Heart left ventricle (tissue), 16 donors: Measurements from ENCODE around the gene BAG3. TPM values are rescaled to one million over a fixed set of nuclear protein-coding genes. Genes with fewer than 3 reads are reported as not detected.

Source experiments
- ATAC-seq, 4 donors: fragments of 200-7000 bp; cut with Tn5 transposase; one replicate each; pipeline ENCODE4 v1.9.1; 2020 to 2022; ENCODE audit warnings: moderate library complexity in 4 of 4, mild to moderate bottlenecking in 3 of 4, moderate number of reproducible peaks in 1 of 4
- DNase-seq, 5 donors: peaks; one replicate each; pipeline ENCODE4 v3.0.0-alpha.2; 2020
- H3K27ac ChIP-seq, 12 donors: fragments of 200-600 bp; sonication (generic) in 4 of 12; one replicate each; pipeline versions ENCODE4 v1.5.0 to v1.8.0; 2016 to 2022; ENCODE audit warnings: mild to moderate bottlenecking in 2 of 12
- H3K27me3 ChIP-seq, 9 donors: fragments of 200-600 bp; sonication (generic) in 2 of 9; one replicate each; pipeline versions ENCODE4 v1.5.1 to v1.8.0; 2016 to 2022; ENCODE audit warnings: mild to moderate bottlenecking in 3 of 9
- H3K36me3 ChIP-seq, 9 donors: fragments of 200-600 bp; sonication (generic) in 2 of 9; one replicate each; pipeline versions ENCODE4 v1.5.0 to v1.8.0; 2018 to 2022; ENCODE audit warnings: mild to moderate bottlenecking in 2 of 9
- H3K4me1 ChIP-seq, 12 donors: fragments of 200-600 bp; sonication (generic) in 4 of 12; one replicate each; pipeline versions ENCODE4 v1.5.0 to v1.8.0; 2016 to 2022; ENCODE audit warnings: mild to moderate bottlenecking in 3 of 12
- H3K4me3 ChIP-seq, 12 donors: fragments of 200-600 bp; sonication (generic) in 4 of 12; one replicate each; pipeline versions ENCODE4 v1.5.0 to v1.8.0; 2017 to 2022; ENCODE audit warnings: mild to moderate bottlenecking in 9 of 12, moderate library complexity in 4 of 12
- H3K9me3 ChIP-seq, 12 donors: fragments of 200-600 bp; sonication (generic) in 4 of 12; one replicate each; pipeline versions ENCODE4 v1.5.0 to v1.8.0; 2016 to 2022; ENCODE audit warnings: mild to moderate bottlenecking in 1 of 12
- POLR2A ChIP-seq, 2 donors: fragments of 450-650 bp; IDR thresholded peaks; one replicate each; pipeline ENCODE4 v1.6.1; 2017; ENCODE audit warnings: antibody characterized with exemption in 2 of 2, mild to moderate bottlenecking in 2 of 2, moderate library complexity in 2 of 2
- WGBS, 4 donors: extraction: QIAGEN DNeasy Blood & Tissue Kit in 2 of 4; methylation state at CpG; one replicate each; pipeline versions ENCODE4 v1.1.5 to v1.1.7; 2013 to 2018; 5-methylcytosine and 5-hydroxymethylcytosine counted together
- intact Hi-C, 10 donors: fragments of 100-400 bp; cut with DNase I; formaldehyde crosslinking; loops; one replicate each; pipeline versions ENCODE4 v1.11.1 to v1.14.2; 2022
- polyA plus RNA-seq, 2 donors: library from polyadenylated mRNA; stranded (reverse); fragments of 200-250 nt; gene quantifications; one replicate each; pipeline ENCODE4 v1.2.3, GENCODE V29; 2013
- total RNA-seq, 9 donors: library from RNA; depleted of rRNA in 2 of 9; stranded (reverse); fragments of >200 nt in 2 of 9; fragmentation: NEBNext Ultra II Directional in 3 of 9; extraction: Animal tissue kit (Norgen Biotek cat#: 25700) in 3 of 9; gene quantifications; one replicate each; pipeline versions ENCODE4 v1.1.0 to v1.2.4, GENCODE V29; 2016 to 2023
- TF ChIP-seq, protein P1 (sequence below), 12 donors: fragments of 200-600 bp; sonication (generic) in 4 of 12; IDR thresholded peaks; one replicate each; pipeline versions ENCODE4 v1.5.0 to v1.8.0; 2018 to 2022; ENCODE audit warnings: antibody characterized with exemption in 12 of 12, mild to moderate bottlenecking in 5 of 12
- donor health status: ischemic (EF 13 %, LVEDD 7.1; RV severe dilation, severe dysfunction).
- donor health status: healthy with polysubstance abuse.
- donor health status: DM: no; HTN: yes; CAD: no.
- donor health status: DM: no; HTN: no; CAD: no.
- donor health status: ischemic (EF 25% LVEDD 6.9; RV normal size, moderate dysfunction).
- donor health status: ischemic (EF 25% LVEDD 5.7; RV mildly dilated, moderate dysfunction).
- donor health status: healthy.
- donor health status: DM: yes; HTN: yes; CAD: no.
- donor health status: ischemic (EF 35%, LVEDD 5.7; RV mildly dilated, moderate dysfunction).
- donor health status: nonischemic (EF 11% LVEDD 7.7; RV severe dilation, severe dysfunction).
- donor health status: DM: yes; HTN: yes; CAD: no.
- donor health status: PGD.
- donor health status: ischemic (EF 29% LVEDD 5.4; RV normal size, mild dysfunction).
- donor health status: nonischemic (EF 23%, LVEDD 6.1; RV moderate dilation, normal function).

The BAG3 gene
- total and polyA plus RNA-seq, 11 donors = 78.8 to 271 (median 141) TPM

DNA sequence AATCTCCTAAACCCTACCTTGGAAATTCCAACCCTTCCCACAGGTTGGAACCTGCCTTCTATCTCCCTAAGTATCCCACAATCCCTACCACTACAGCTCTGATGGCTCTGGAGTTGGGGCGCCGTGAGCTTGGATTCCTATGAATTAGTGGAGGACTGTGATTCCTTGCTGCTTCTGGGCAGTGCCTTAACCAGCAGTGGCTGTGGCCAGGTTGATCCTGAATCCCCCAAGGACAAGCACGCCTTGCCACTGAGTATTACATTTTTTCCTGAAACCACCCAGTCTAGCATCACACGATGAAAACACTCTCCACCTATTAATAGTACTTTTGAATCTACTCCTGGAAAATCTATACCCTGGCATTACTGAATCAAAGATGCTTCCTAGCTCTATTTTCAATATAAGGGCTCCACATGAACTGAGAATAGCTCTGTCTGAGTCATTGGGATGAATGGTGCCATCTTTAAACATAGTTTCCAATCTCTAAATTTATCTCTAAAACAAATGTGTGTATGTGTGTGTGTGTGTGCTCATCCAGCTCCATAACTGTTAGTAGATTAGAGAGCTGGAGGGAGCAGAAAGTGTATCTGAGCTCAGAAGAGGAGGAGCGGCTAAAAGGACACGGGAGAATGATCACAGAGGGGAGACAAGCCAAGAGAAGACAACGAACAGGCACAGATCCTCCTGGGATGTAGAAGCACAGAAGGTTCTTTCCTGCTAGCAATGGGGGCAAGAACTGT, 62.7 kb downstream of the BAG3 start:
- no peaks in the 10 kb centered on the region for H3K36me3 ChIP-seq
- H3K9me3 ChIP-seq = no peaks in the 10 kb centered on the region
- H3K4me1 ChIP-seq = peaks cover 0 to 10% (median 0%) of the 10 kb centered on the region in 12 donors
- ATAC-seq = no peak
- H3K27me3 ChIP-seq = no peaks in the 10 kb centered on the region
- no peak overlapping the region for H3K4me3 ChIP-seq
- 64 to 77% (median 73%) methylated on average over 7 of the region's 7 CpGs for WGBS, 4 donors
- no peak overlapping the region for H3K27ac ChIP-seq
- intact Hi-C loops = no loop called here
- TF ChIP-seq POLR2A (IDR thresholded peaks at IDR 0.05) = no peak
- TF ChIP-seq, protein P1, sequence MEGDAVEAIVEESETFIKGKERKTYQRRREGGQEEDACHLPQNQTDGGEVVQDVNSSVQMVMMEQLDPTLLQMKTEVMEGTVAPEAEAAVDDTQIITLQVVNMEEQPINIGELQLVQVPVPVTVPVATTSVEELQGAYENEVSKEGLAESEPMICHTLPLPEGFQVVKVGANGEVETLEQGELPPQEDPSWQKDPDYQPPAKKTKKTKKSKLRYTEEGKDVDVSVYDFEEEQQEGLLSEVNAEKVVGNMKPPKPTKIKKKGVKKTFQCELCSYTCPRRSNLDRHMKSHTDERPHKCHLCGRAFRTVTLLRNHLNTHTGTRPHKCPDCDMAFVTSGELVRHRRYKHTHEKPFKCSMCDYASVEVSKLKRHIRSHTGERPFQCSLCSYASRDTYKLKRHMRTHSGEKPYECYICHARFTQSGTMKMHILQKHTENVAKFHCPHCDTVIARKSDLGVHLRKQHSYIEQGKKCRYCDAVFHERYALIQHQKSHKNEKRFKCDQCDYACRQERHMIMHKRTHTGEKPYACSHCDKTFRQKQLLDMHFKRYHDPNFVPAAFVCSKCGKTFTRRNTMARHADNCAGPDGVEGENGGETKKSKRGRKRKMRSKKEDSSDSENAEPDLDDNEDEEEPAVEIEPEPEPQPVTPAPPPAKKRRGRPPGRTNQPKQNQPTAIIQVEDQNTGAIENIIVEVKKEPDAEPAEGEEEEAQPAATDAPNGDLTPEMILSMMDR (IDR thresholded peaks at IDR 0.05) = no peak
- no peak for DNase-seq

DNA sequence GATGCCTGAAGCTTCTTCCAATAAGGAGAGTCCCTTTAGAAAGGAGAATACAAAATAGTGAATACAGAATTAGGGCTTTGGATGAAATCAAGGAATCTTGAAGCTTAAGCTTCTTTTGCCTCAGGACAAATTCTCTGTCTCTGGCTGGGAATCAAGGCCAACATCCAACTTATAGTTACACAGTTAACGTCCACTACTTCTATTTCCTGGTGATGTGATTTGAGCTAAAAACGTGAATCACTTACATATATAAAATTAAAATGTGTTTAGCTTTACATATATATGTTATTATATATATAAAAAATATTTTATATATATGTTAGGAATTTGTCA, 63.3 kb downstream of the BAG3 start:
- intact Hi-C loops = no loop called here
- Histone ChIP-seq H3K27me3 (no peaks in the 10 kb centered on the region), H3K36me3 (no peaks in the 10 kb centered on the region), H3K4me1 (peaks cover 0 to 10% (median 0%) of the 10 kb centered on the region in 12 donors), H3K27ac (no peak overlapping the region), H3K4me3 (no peak overlapping the region), H3K9me3 (no peaks in the 10 kb centered on the region)
- DNase-seq (no peak), ATAC-seq (no peak)
- no peak for TF ChIP-seq POLR2A (IDR thresholded peaks at IDR 0.05)
- TF ChIP-seq, protein P1 (IDR thresholded peaks at IDR 0.05) = no peak
- 67 to 76% (median 72%) methylated on average over 2 of the region's 2 CpGs for WGBS, 4 donors

DNA sequence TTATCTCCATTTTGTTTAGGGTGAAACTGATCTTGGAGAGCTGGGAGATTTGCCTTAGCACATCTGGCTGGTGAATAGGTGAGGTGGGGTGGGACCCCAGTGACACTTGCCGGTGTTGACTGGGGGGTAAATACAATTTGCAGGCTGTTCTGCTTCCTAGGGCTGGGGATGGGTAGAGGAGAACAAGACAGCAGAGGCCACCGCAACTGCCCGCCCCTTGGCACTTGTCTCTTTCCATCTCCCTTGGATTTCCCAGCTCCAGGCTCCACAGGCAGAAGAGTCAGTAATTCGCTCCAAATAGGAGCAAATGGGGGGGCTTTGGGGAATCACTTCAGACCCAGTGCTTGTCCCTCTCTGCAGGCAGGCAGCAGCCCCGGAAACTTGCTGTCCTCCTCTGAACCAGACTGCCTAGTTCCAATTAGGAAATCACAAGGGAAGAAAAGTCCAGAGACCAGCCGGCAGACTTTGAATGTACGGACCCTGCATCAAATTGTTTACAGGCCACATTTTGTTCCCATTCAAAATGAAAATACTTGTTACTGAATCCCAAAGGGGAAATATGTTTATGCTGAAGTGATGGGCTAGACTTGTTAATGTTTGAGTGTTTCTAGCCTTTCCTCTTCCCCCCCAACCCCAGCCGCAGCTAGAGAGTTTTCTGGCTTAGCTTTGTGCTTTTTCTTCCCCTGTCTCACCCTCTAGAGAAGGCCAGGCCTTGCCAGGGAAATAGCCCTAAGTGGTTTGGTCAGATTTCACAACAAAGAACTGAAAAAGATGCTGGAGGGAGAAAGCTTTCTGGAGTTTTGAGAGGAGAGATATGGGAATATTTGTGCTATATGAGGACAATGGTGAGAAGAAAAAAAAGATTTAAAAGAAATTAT, 64.7 kb downstream of the BAG3 start:
- Histone ChIP-seq H3K27ac (peak overlapping the region in 1 of 12 donors; percentile 13), H3K36me3 (no peaks in the 10 kb centered on the region)
- intact Hi-C loops = no loop called here

More for the DNA sequence above, 64.7 kb downstream of the BAG3 start:
- H3K27me3 ChIP-seq = no peaks in the 10 kb centered on the region
- ATAC-seq (no peak), DNase-seq (no peak)
- peaks cover 0 to 10% (median 0%) of the 10 kb centered on the region in 12 donors for H3K4me1 ChIP-seq
- H3K9me3 ChIP-seq = no peaks in the 10 kb centered on the region
- no peak overlapping the region for H3K4me3 ChIP-seq
- 59 to 73% (median 72%) methylated on average over 8 of the region's 8 CpGs for WGBS, 4 donors
- TF ChIP-seq, protein P1 (IDR thresholded peaks at IDR 0.05) = no peak
- TF ChIP-seq POLR2A (IDR thresholded peaks at IDR 0.05) = no peak
